ENCODE results near the gene AGPAT3. TPM values are rescaled to one million over a fixed set of nuclear protein-coding genes. Genes with fewer than 3 reads are reported as not detected.
A peak's percentile ranks its signal among the peaks of the same experiment; 100 is the strongest.

The AGPAT3 gene
- total RNA-seq, 6 experiments from 2014 or later, result 56.9 to 111 (median 95.3) TPM

DNA sequence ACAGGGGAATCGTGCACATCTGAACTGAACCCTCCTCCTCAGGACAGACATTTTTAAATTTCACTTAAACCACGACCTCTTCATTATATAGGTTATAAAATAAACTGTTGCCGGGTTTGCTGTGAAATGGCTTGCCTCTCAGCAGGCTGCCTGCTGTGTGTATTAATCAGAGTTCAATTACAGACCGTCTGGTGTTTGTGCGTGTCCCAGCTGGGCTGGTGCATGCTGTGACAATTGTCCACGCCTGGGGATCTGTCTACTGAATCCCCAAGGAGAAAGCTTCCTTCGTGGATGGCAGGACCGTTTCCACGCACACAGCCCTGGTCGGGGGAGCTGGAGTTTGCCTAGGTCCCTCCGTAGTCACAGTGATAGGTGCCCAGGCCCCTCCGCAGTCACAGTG, 13.4 kb upstream of the AGPAT3 start:
- no peak for ATAC-seq
- Histone ChIP-seq H3K4me1 (no peaks in the 10 kb centered on the region), H3K9me3 (no peaks in the 10 kb centered on the region), H3K4me3 (no peak overlapping the region), H3K36me3 (no peaks in the 10 kb centered on the region), H3K27me3 (no peaks in the 10 kb centered on the region), H3K27ac (no peak overlapping the region)
- 84% methylated on average over 3 of the region's 12 CpGs for WGBS (ENCODE audit: insufficient coverage, low coverage, low lambda C conversion rate, missing lambda C conversion rate)
- TF ChIP-seq, protein P1, sequence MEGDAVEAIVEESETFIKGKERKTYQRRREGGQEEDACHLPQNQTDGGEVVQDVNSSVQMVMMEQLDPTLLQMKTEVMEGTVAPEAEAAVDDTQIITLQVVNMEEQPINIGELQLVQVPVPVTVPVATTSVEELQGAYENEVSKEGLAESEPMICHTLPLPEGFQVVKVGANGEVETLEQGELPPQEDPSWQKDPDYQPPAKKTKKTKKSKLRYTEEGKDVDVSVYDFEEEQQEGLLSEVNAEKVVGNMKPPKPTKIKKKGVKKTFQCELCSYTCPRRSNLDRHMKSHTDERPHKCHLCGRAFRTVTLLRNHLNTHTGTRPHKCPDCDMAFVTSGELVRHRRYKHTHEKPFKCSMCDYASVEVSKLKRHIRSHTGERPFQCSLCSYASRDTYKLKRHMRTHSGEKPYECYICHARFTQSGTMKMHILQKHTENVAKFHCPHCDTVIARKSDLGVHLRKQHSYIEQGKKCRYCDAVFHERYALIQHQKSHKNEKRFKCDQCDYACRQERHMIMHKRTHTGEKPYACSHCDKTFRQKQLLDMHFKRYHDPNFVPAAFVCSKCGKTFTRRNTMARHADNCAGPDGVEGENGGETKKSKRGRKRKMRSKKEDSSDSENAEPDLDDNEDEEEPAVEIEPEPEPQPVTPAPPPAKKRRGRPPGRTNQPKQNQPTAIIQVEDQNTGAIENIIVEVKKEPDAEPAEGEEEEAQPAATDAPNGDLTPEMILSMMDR (IDR thresholded peaks at IDR 0.05), result no peak
- TF ChIP-seq POLR2A (IDR thresholded peaks at IDR 0.05), result no peak
- intact Hi-C loops (cut with DNase I), result no loop called here
- DNase-seq, result peak in 1 of 3 donors; percentile 39

DNA sequence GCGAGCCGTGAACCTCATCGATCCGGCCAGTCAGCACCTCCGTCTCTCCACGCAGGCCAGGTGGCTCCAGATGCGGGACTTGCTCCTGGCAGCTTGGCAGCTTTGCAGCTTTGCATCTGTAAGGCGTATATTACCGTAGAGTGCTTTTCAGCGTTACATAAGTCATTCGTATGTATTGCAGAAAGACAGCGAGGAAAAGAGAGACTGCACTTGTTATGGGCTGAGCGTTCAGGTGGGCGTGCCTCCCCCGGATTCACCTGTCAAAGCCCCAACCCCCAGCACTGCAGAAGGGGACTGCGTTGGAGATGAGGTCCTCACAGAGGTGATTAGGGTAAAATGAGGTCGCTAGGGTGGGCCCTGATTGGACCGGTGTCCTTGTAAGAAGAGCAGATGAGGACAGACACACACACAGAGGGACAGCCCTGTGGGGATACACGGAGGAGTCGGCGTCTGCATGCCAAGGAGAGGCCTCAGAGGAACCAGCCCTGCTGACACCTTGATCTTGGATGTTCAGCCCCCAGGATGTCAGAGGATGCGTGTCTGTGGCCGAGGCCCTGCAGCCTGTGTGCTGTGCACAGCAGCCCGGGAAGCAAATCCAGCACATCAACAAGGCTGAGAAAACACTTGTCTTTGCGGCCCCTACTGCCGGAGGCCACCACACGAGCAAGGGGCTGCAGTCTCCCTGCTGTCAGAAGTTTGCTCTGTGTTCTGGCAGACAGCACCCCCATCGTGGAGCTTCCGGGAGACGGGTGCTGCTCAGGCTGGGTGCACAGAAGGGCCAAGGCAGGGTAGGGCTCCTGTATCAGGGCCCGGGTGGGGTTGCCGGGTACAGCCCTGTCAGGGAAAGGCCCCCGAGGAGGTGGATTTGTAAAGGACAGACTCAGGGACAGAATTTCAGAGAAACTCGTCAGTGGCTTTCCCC, 10.9 kb upstream of the AGPAT3 start:
- no peak for ATAC-seq
- H3K36me3 ChIP-seq, result no peaks in the 10 kb centered on the region

DNA sequence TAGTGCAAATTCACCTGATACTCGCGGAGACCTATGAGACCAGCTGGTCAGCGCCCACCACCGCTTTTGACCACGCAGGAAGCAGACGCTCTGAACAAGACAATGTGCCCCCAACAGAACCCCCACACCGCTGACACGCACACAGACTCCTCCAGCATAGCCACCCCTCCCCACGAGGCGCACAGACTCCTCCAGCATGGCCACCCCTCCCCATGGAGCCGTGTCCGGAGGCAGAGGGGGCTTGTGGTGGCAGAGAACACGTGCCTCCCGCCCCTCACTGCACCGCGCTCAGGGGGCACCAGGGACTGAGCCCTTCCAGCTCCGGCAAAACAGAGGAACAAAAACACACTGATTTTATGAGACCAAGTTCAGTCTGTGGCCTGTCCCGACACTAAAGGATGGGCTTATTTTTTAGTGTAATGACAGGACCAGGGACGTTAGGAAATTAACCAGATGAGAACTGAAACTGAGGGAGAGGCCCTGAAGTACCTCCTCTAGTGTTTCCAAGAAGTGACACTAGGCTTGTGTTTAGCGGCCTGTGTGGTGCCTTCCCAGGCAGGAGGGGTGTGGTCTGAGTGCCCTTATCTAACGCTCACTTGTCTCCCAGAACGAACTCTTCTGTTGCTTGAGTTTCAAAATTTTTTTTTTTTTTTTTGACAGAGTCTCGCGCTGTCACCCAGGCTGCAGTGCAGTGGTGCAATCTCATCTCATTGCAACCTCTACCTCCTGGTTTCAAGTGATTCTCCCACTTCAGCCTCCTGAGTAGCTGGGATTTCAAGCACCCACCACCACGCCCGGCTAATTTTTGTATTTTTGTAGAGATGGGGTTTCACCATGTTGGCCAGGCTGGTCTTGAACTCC, 10.0 kb upstream of the AGPAT3 start:
- DNase-seq (peak in 1 of 3 donors; percentile 45), ATAC-seq (peak; percentile 57 to 84 (median 68))
- H3K27me3 ChIP-seq, result no peaks in the 10 kb centered on the region
- H3K4me3 ChIP-seq, result no peak overlapping the region
- H3K27ac ChIP-seq, result no peak overlapping the region
- no peaks in the 10 kb centered on the region for H3K36me3 ChIP-seq
- no peaks in the 10 kb centered on the region for H3K4me1 ChIP-seq
- no peak for TF ChIP-seq POLR2A (IDR thresholded peaks at IDR 0.05)
- TF ChIP-seq, protein P1 (IDR thresholded peaks at IDR 0.05), result no peak
- H3K9me3 ChIP-seq, result no peaks in the 10 kb centered on the region
- intact Hi-C loops (cut with DNase I), result no loop called here
- WGBS (ENCODE audit: insufficient coverage, low coverage, low lambda C conversion rate, missing lambda C conversion rate), result 64% methylated on average over 11 of the region's 26 CpGs

More for the DNA sequence above, 10.9 kb upstream of the AGPAT3 start:
- no peaks in the 10 kb centered on the region for H3K4me1 ChIP-seq
- DNase-seq, result peak in 1 of 3 donors; percentile 38
- intact Hi-C loops (cut with DNase I), result no loop called here
- H3K27ac ChIP-seq, result no peak overlapping the region
- no peak overlapping the region for H3K4me3 ChIP-seq
- H3K9me3 ChIP-seq, result no peaks in the 10 kb centered on the region
- H3K27me3 ChIP-seq, result no peaks in the 10 kb centered on the region
- WGBS (ENCODE audit: insufficient coverage, low coverage, low lambda C conversion rate, missing lambda C conversion rate), result 79% methylated on average over 15 of the region's 34 CpGs
- TF ChIP-seq POLR2A (IDR thresholded peaks at IDR 0.05), result no peak
- TF ChIP-seq, protein P1 (IDR thresholded peaks at IDR 0.05), result no peak

DNA sequence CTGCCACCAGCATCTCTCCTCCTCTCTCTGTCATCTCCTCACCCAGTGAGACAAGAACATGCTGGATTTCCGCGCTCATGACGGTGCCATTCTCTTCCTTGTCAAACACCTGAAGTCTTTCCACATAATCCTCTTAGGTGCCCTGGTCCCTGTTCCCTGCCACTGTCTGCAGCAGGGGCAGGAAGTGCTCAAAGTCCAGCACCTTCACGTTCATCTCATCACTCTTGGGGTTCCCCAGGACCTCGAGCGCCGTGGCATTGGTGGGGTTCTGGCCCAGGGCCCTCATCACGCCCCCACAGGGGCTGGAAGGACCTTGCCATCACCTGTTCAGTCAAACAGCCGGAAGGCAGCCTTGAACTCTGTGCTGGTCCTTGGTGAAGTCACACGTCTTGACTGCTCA, 9.1 kb upstream of the AGPAT3 start:
- DNase-seq, result peak in 1 of 3 donors; percentile 22
- Histone ChIP-seq H3K27ac (no peak overlapping the region), H3K9me3 (no peaks in the 10 kb centered on the region), H3K4me1 (no peaks in the 10 kb centered on the region), H3K4me3 (no peak overlapping the region), H3K27me3 (no peaks in the 10 kb centered on the region), H3K36me3 (no peaks in the 10 kb centered on the region)
- TF ChIP-seq POLR2A (IDR thresholded peaks at IDR 0.05), result no peak
- WGBS (ENCODE audit: insufficient coverage, low coverage, low lambda C conversion rate, missing lambda C conversion rate), result 78% methylated on average over 10 of the region's 10 CpGs
- intact Hi-C loops (cut with DNase I), result no loop called here
- no peak for ATAC-seq

All from right lobe of liver (tissue), 6 donors.